Measurements from ENCODE around the gene HAGHL. TPM values are rescaled to one million over a fixed set of nuclear protein-coding genes. Genes with fewer than 3 reads are reported as not detected.

Gene HAGHL
- total RNA-seq, 4 donors from 2014 or later: 1.0 to 3.4 TPM; not detected in 2

GRCh38 chr16:761625-762513 lies 35.0 kb downstream of the HAGHL start:
- H3K4me3 ChIP-seq: no peak overlapping the region
- H3K36me3 ChIP-seq: no peaks in the 10 kb centered on the region
- intact Hi-C loops (cut with DNase I; ENCODE audit: low total_unique reads): no loop called here
- DNase-seq: no peak
- no peak for TF ChIP-seq POLR2A (IDR thresholded peaks at IDR 0.05)
- TF ChIP-seq CTCF (IDR thresholded peaks at IDR 0.05): no peak
- H3K4me1 ChIP-seq: peaks cover 0 to 6% of the 10 kb centered on the region in 2 donors
- no peaks in the 10 kb centered on the region for H3K9me3 ChIP-seq
- no peaks in the 10 kb centered on the region for H3K27me3 ChIP-seq
- H3K27ac ChIP-seq: peak overlapping the region in 1 of 2 donors; percentile 53

GRCh38 chr16:762595-763268 lies 35.8 kb downstream of the HAGHL start:
- H3K27me3 ChIP-seq: no peaks in the 10 kb centered on the region
- no peak overlapping the region for H3K4me3 ChIP-seq
- no peak for DNase-seq
- intact Hi-C loops (cut with DNase I; ENCODE audit: low total_unique reads): no loop called here
- H3K4me1 ChIP-seq: peaks cover 0 to 6% of the 10 kb centered on the region in 2 donors
- TF ChIP-seq POLR2A (IDR thresholded peaks at IDR 0.05) (no peak), CTCF (IDR thresholded peaks at IDR 0.05) (no peak)
- no peaks in the 10 kb centered on the region for H3K36me3 ChIP-seq
- no peak overlapping the region for H3K27ac ChIP-seq
- H3K9me3 ChIP-seq: no peaks in the 10 kb centered on the region

- H3K4me3 ChIP-seq: no peak overlapping the region
- no peaks in the 10 kb centered on the region for H3K27me3 ChIP-seq
- no peak for DNase-seq
- no peaks in the 10 kb centered on the region for H3K36me3 ChIP-seq
- intact Hi-C loops (cut with DNase I; ENCODE audit: low total_unique reads): no loop called here
- TF ChIP-seq CTCF (IDR thresholded peaks at IDR 0.05): no peak
- no peak for TF ChIP-seq POLR2A (IDR thresholded peaks at IDR 0.05)
- peaks cover 0 to 6% of the 10 kb centered on the region in 2 donors for H3K4me1 ChIP-seq
- H3K9me3 ChIP-seq: no peaks in the 10 kb centered on the region
- H3K27ac ChIP-seq: no peak overlapping the region
Measured at GRCh38 chr16:763369-764183, 36.7 kb downstream of the HAGHL start.

- Histone ChIP-seq H3K9me3 (no peaks in the 10 kb centered on the region), H3K27me3 (no peaks in the 10 kb centered on the region), H3K27ac (no peak overlapping the region), H3K36me3 (no peaks in the 10 kb centered on the region), H3K4me3 (no peak overlapping the region), H3K4me1 (peaks cover 0 to 6% of the 10 kb centered on the region in 2 donors)
- DNase-seq: no peak
- no peak for TF ChIP-seq CTCF (IDR thresholded peaks at IDR 0.05)
- no peak for TF ChIP-seq POLR2A (IDR thresholded peaks at IDR 0.05)
- intact Hi-C loops (cut with DNase I; ENCODE audit: low total_unique reads): no loop called here
Measured at GRCh38 chr16:764184-764750, 37.4 kb downstream of the HAGHL start.

Data from uterus (tissue), 4 donors.